Measurements from ENCODE around the gene ATP5PO. TPM values are rescaled to one million over a fixed set of nuclear protein-coding genes. Genes with fewer than 3 reads are reported as not detected.

ATP5PO gene
- total RNA-seq, 1 experiment from 2014 or later = 264 TPM

DNA sequence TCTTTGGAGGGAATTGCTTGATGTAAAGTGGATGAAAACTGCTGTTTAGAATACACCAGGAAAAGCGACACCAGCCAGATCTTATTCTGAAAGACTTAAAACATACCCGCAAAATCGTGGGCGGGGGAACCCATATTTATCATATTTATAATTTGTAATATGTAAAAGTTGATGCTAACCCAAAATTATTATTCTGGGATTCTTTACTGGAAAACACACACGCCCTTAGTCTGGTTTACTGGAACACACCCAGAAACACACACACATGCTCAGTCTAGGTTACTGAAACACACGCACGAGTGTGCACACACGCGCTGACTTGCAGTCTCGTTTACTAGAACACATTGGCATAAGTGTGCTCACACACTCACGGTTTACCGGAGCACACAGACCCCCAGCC lies 32.5 kb downstream of the ATP5PO start:
- TF ChIP-seq NFYB (CRISPR knock-in tag; conservative IDR thresholded peaks at IDR 0.05; ENCODE audit: low read depth) (no peak), ZNF416 (CRISPR knock-in tag; IDR thresholded peaks at IDR 0.05) (no peak), SOX15 (CRISPR knock-in tag; IDR thresholded peaks at IDR 0.05) (no peak), ZNF671 (CRISPR knock-in tag; IDR thresholded peaks at IDR 0.05) (no peak), EMX1 (CRISPR knock-in tag; IDR thresholded peaks at IDR 0.05) (no peak), ZNF138 (CRISPR knock-in tag; conservative IDR thresholded peaks at IDR 0.05) (no peak), OVOL2 (CRISPR knock-in tag; IDR thresholded peaks at IDR 0.05; ENCODE audit: borderline replicate concordance) (no peak), ESRRA (CRISPR knock-in tag; IDR thresholded peaks at IDR 0.05; ENCODE audit: borderline replicate concordance) (no peak), RORB (CRISPR knock-in tag; IDR thresholded peaks at IDR 0.05) (no peak), SP1 (CRISPR knock-in tag; conservative IDR thresholded peaks at IDR 0.05) (no peak), HMGA2 (CRISPR knock-in tag; IDR thresholded peaks at IDR 0.05) (no peak), ELF4 (CRISPR knock-in tag; IDR thresholded peaks at IDR 0.05; ENCODE audit: low read depth) (no peak)
- TF ChIP-seq, protein P1, sequence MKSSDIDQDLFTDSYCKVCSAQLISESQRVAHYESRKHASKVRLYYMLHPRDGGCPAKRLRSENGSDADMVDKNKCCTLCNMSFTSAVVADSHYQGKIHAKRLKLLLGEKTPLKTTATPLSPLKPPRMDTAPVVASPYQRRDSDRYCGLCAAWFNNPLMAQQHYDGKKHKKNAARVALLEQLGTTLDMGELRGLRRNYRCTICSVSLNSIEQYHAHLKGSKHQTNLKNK (CRISPR knock-in tag; IDR thresholded peaks at IDR 0.05) = no peak
- TF ChIP-seq, protein P2, sequence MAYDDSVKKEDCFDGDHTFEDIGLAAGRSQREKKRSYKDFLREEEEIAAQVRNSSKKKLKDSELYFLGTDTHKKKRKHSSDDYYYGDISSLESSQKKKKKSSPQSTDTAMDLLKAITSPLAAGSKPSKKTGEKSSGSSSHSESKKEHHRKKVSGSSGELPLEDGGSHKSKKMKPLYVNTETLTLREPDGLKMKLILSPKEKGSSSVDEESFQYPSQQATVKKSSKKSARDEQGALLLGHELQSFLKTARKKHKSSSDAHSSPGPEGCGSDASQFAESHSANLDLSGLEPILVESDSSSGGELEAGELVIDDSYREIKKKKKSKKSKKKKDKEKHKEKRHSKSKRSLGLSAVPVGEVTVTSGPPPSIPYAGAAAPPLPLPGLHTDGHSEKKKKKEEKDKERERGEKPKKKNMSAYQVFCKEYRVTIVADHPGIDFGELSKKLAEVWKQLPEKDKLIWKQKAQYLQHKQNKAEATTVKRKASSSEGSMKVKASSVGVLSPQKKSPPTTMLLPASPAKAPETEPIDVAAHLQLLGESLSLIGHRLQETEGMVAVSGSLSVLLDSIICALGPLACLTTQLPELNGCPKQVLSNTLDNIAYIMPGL (CRISPR knock-in tag; IDR thresholded peaks at IDR 0.05) = no peak
- TF ChIP-seq, protein P3, sequence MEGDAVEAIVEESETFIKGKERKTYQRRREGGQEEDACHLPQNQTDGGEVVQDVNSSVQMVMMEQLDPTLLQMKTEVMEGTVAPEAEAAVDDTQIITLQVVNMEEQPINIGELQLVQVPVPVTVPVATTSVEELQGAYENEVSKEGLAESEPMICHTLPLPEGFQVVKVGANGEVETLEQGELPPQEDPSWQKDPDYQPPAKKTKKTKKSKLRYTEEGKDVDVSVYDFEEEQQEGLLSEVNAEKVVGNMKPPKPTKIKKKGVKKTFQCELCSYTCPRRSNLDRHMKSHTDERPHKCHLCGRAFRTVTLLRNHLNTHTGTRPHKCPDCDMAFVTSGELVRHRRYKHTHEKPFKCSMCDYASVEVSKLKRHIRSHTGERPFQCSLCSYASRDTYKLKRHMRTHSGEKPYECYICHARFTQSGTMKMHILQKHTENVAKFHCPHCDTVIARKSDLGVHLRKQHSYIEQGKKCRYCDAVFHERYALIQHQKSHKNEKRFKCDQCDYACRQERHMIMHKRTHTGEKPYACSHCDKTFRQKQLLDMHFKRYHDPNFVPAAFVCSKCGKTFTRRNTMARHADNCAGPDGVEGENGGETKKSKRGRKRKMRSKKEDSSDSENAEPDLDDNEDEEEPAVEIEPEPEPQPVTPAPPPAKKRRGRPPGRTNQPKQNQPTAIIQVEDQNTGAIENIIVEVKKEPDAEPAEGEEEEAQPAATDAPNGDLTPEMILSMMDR (IDR thresholded peaks at IDR 0.05) = no peak
- TF ChIP-seq, protein P4, sequence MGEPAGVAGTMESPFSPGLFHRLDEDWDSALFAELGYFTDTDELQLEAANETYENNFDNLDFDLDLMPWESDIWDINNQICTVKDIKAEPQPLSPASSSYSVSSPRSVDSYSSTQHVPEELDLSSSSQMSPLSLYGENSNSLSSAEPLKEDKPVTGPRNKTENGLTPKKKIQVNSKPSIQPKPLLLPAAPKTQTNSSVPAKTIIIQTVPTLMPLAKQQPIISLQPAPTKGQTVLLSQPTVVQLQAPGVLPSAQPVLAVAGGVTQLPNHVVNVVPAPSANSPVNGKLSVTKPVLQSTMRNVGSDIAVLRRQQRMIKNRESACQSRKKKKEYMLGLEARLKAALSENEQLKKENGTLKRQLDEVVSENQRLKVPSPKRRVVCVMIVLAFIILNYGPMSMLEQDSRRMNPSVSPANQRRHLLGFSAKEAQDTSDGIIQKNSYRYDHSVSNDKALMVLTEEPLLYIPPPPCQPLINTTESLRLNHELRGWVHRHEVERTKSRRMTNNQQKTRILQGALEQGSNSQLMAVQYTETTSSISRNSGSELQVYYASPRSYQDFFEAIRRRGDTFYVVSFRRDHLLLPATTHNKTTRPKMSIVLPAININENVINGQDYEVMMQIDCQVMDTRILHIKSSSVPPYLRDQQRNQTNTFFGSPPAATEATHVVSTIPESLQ (CRISPR knock-in tag; IDR thresholded peaks at IDR 0.05) = no peak
- TF ChIP-seq, protein P5, sequence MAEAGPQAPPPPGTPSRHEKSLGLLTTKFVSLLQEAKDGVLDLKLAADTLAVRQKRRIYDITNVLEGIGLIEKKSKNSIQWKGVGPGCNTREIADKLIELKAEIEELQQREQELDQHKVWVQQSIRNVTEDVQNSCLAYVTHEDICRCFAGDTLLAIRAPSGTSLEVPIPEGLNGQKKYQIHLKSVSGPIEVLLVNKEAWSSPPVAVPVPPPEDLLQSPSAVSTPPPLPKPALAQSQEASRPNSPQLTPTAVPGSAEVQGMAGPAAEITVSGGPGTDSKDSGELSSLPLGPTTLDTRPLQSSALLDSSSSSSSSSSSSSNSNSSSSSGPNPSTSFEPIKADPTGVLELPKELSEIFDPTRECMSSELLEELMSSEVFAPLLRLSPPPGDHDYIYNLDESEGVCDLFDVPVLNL (CRISPR knock-in tag; IDR thresholded peaks at IDR 0.05; ENCODE audit: borderline replicate concordance, low read depth) = no peak
- TF ChIP-seq, protein P6, sequence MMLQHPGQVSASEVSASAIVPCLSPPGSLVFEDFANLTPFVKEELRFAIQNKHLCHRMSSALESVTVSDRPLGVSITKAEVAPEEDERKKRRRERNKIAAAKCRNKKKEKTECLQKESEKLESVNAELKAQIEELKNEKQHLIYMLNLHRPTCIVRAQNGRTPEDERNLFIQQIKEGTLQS (CRISPR knock-in tag; conservative IDR thresholded peaks at IDR 0.05) = no peak
- Mint-ChIP-seq H3K9me3 (no peaks in the 10 kb centered on the region), H3K4me1 (peaks cover 17% of the 10 kb centered on the region), H3K4me3 (no peak overlapping the region), H3K27me3 (ENCODE audit: low read depth) (no peaks in the 10 kb centered on the region; the same call in 1 of the 2 replicates), H3K36me3 (no peaks in the 10 kb centered on the region), H3K27ac (no peak overlapping the region)
- ATAC-seq (no peak), DNase-seq (ENCODE audit: low spot score) (no peak)
- CTCF ChIA-PET = interaction anchor here (2.0 to 3.7 kb wide), 2 partner anchors 10 to 12 kb away, joined by 6 to 15 read pairs; no protein-coding TSS in a partner anchor
- POLR2A ChIA-PET = interaction anchor here (0.7 kb wide), 1 partner anchor 8 kb away, joined by 4 read pairs; no protein-coding TSS in a partner anchor

All from WTC11 (cell line).